OCI-LY3 (cell line): ENCODE measurements around the gene CD83.

Experiments
- H2AFZ ChIP-seq: fragments of 200-600, 300-600 bp; shearing (Covaris generic); 2 replicates; pipeline ENCODE4 v1.6.0; 2014; ENCODE audit warnings: antibody characterized with exemption, low read depth, low read length
- H3K27ac ChIP-seq: fragments of 200-600, 300-600 bp; sonication (generic); 2 replicates; pipeline ENCODE4 v1.5.1; 2014; ENCODE audit warnings: mild to moderate bottlenecking, low read length, moderate library complexity, mixed read lengths
- H3K27me3 ChIP-seq: fragments of 200-600, 300-600 bp; sonication (generic); 2 replicates; pipeline ENCODE4 v1.6.1; 2014; ENCODE audit warnings: low read depth, low read length, mixed read lengths
- H3K36me3 ChIP-seq: fragments of 200-600, 300-600 bp; sonication (generic); replicated peaks from 2 replicates; pipeline ENCODE3; 2014; ENCODE audit warnings: low read depth, low read length, mixed read lengths
- H3K4me1 ChIP-seq: fragments of 300-600, 200-600 bp; sonication (generic); 2 replicates; pipeline ENCODE4 v1.6.1; 2014; ENCODE audit warnings: low read length, mixed read lengths
- H3K4me2 ChIP-seq: fragments of 200-600, 300-600 bp; sonication (generic); 2 replicates; pipeline ENCODE4 v1.6.1; 2014; ENCODE audit warnings: low read length, mixed read lengths
- H3K4me3 ChIP-seq: fragments of 300-600, 200-600 bp; sonication (generic); 2 replicates; pipeline ENCODE4 v1.5.1; 2014; ENCODE audit warnings: antibody characterized with exemption, mild to moderate bottlenecking, low read length, moderate library complexity
- H3K79me2 ChIP-seq: fragments of 300-600, 200-600 bp; shearing (Covaris generic); 2 replicates; pipeline ENCODE4 v1.6.1; 2014; ENCODE audit warnings: mild to moderate bottlenecking, low read length, mixed read lengths
- H3K9ac ChIP-seq: fragments of 300-600, 200-600 bp; shearing (Covaris generic); 2 replicates; pipeline ENCODE4 v1.6.0; 2014; ENCODE audit warnings: mild to moderate bottlenecking, low read length, moderate library complexity
- H3K9me3 ChIP-seq: fragments of 200-600, 300-600 bp; shearing (Covaris generic); 2 replicates; pipeline ENCODE4 v1.6.1; 2014; ENCODE audit warnings: low read length, mixed read lengths; ENCODE audit not compliant: insufficient read depth
- H4K20me1 ChIP-seq: fragments of 200-600, 300-600 bp; sonication (generic); 2 replicates; pipeline ENCODE4 v1.6.1; 2016; ENCODE audit warnings: low read length, mixed read lengths; ENCODE audit not compliant: insufficient read depth
- CTCF ChIP-seq: fragments of 200-600, 300-600 bp; sonication (generic); IDR thresholded peaks from 2 replicates; pipeline ENCODE4 v1.5.1; 2014; ENCODE audit warnings: antibody characterized with exemption, low read length, low read depth
- EZH2phosphoT487 ChIP-seq: fragments of 200-600 bp; shearing (Covaris generic); IDR thresholded peaks from 2 replicates; pipeline ENCODE4 v1.6.1; 2018; ENCODE audit warnings: antibody characterized with exemption, mixed run types, low read depth

Gene CD83

GRCh38 chr6:14077193-14077867 is 40.2 kb upstream of the CD83 start:
- H3K27ac ChIP-seq = no peak overlapping the region
- no peak overlapping the region for H3K4me3 ChIP-seq
- H3K27me3 ChIP-seq = no peaks in the 10 kb centered on the region
- peaks cover 51% of the 10 kb centered on the region for H3K4me1 ChIP-seq
- H4K20me1 ChIP-seq = no peaks in the 10 kb centered on the region
- H3K9ac ChIP-seq = no peak overlapping the region
- TF ChIP-seq CTCF (no peak), EZH2phosphoT487 (no peak)
- H3K79me2 ChIP-seq = no peaks in the 10 kb centered on the region; the same call in 1 of the 2 replicates
- H3K36me3 ChIP-seq = no peaks in the 10 kb centered on the region
- peak overlapping the region; percentile 18; the same call in 1 of the 2 replicates for H3K4me2 ChIP-seq
- H3K9me3 ChIP-seq = no peaks in the 10 kb centered on the region
- H2AFZ ChIP-seq = no peak overlapping the region

GRCh38 chr6:14079433-14079832 is 38.1 kb upstream of the CD83 start:
- no peak overlapping the region for H3K27ac ChIP-seq
- peak overlapping the region; percentile 45; the same call in 1 of the 2 replicates for H3K4me3 ChIP-seq
- 0 out of 2 replicates have a peak overlapping the region, but pooled peaks have one; percentile 28 for H2AFZ ChIP-seq
- H3K9me3 ChIP-seq = no peaks in the 10 kb centered on the region
- H3K27me3 ChIP-seq = no peaks in the 10 kb centered on the region
- no peaks in the 10 kb centered on the region for H3K36me3 ChIP-seq
- peaks cover 48% of the 10 kb centered on the region for H3K4me1 ChIP-seq
- H4K20me1 ChIP-seq = no peaks in the 10 kb centered on the region
- peak overlapping the region; percentile 7; the same call in 1 of the 2 replicates for H3K9ac ChIP-seq
- peak overlapping the region; percentile 60 for H3K4me2 ChIP-seq
- H3K79me2 ChIP-seq = no peaks in the 10 kb centered on the region; the same call in 1 of the 2 replicates
- TF ChIP-seq EZH2phosphoT487 (no peak), CTCF (no peak)

GRCh38 chr6:14079971-14080370 is 37.6 kb upstream of the CD83 start:
- H3K79me2 ChIP-seq = no peaks in the 10 kb centered on the region
- no peaks in the 10 kb centered on the region for H3K27me3 ChIP-seq
- no peak overlapping the region for H2AFZ ChIP-seq
- H3K9ac ChIP-seq = no peak overlapping the region
- H4K20me1 ChIP-seq = no peaks in the 10 kb centered on the region
- H3K4me1 ChIP-seq = peaks cover 45% of the 10 kb centered on the region
- TF ChIP-seq CTCF = no peak
- no peak for TF ChIP-seq EZH2phosphoT487
- no peak overlapping the region for H3K27ac ChIP-seq
- H3K36me3 ChIP-seq = no peaks in the 10 kb centered on the region
- H3K4me2 ChIP-seq = peak overlapping the region; percentile 60
- no peaks in the 10 kb centered on the region for H3K9me3 ChIP-seq
- H3K4me3 ChIP-seq = no peak overlapping the region

- Histone ChIP-seq H3K27me3 (no peaks in the 10 kb centered on the region), H3K9me3 (no peaks in the 10 kb centered on the region), H3K4me2 (no peak overlapping the region), H3K9ac (no peak overlapping the region), H3K79me2 (no peaks in the 10 kb centered on the region), H2AFZ (no peak overlapping the region), H3K4me1 (peaks cover 54% of the 10 kb centered on the region), H3K36me3 (no peaks in the 10 kb centered on the region), H3K4me3 (no peak overlapping the region), H3K27ac (no peak overlapping the region), H4K20me1 (no peaks in the 10 kb centered on the region)
- TF ChIP-seq EZH2phosphoT487 = no peak
- TF ChIP-seq CTCF = no peak
These were observed 36.4 kb upstream of the CD83 start for GRCh38 chr6:14081126-14081525.
